Kasumi-1 (cell line): ENCODE results near the gene FAM81B.

ENCODE experiments used
- DNase-seq, 2 experiments: peaks; one replicate each; lab custom pipeline; 2025; lab: John Stamatoyannopoulos, UW

The FAM81B gene

DNA sequence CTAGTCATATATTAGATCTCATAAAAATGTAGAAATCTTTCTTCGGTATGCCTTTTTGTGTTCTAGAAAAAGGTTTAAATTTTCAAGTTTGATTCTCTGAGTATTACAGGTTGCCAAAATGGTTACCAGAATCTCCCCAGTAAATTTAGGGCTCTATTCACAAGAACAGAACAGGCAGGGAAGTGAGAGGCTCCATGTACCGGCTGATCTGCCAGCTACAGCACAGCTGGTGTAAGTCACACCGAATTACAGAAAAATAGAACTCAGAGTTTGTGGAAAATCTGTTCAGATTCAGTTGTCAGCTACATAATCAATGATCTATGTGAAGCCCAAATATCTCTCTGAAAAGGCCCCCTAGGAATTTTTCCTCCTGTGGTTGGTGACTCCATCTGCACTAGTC, 10.5 kb downstream of the FAM81B start:
- DNase-seq: no peak

DNA sequence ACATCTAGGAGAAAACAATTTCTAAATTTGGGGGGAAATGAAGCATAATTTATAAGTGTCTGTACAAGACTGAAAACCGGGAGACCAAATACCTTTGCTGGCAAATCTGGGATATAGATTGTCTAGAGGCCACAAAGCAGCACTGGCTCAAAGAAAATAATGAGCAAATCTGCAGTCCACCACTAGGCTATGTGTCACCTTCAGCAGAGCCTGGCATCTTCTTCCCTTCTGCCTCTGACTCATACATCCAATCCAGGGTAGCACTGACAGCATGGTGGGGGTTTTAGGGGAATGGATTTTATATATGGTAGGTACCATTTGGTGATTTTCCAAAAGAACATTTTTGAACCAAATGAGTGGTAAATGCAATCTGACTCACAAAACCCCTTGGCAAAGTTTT, 12.8 kb downstream of the FAM81B start:
- DNase-seq: no peak

DNA sequence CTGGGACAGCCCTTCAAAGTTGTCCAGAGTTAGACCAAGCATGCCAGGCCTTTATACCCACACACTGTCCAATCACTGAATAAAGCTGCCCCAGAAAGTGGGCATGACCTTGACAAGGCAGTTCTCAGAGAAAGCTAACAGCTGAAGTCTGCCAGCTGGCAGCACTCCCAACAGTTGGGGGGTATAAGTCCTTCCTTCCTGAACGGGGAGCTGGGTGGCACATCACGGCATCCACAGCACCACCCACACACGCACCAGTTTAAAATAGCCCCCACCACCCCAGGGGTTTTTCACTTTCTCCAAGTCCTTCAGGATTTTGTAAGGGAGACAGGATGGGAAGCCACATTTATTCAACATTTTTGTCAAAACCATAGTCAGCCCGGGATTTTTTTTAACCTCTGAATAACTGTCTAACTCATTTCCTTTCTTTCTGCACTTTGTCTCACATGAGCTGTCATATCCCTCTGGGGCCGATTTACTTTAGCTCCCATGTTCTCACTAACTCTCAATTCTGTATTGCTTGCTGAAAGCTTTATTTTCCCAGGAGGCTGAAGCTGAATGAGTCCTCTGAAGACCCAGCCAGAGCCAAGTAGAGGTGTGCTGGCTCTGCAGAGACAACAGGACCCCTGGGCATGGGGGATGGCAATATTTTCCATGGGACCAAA, 15.4 kb downstream of the FAM81B start:
- no peak for DNase-seq

DNA sequence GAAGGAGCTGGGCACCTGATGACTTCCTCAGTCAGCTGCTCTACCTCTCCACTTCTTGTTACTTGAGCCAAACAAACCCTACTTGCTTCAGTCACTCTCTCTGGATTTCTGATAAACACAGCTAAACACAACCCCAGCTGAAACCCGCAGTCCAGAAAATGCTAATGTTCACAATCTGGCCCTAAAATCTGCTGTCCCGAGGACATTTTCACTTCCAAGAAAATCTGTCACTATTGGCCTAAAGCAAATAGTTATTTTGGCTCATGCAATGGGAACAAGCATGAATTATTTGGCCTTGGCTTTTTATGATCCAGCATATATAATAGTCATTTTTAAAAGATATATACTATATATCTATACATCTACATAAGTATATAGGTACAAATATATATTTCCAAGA, 19.1 kb downstream of the FAM81B start:
- DNase-seq: no peak

DNA sequence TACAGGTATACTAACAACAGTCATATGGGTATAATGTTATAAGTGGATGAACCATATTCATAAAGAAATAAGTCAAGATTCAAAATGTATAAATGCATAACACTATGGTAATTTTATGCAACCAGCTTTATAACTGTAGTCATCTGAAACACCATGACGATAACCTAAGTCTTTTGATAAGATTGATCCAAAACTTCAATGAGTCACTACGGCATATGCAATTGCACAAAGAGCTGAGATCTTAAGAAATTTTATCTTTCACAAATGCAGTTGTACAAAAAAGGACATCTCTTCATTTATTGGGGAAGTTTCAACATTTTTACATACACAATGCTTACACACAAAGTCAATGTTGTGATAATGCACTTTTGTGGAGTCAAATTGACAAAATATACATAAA, 20.3 kb downstream of the FAM81B start:
- DNase-seq: no peak

DNA sequence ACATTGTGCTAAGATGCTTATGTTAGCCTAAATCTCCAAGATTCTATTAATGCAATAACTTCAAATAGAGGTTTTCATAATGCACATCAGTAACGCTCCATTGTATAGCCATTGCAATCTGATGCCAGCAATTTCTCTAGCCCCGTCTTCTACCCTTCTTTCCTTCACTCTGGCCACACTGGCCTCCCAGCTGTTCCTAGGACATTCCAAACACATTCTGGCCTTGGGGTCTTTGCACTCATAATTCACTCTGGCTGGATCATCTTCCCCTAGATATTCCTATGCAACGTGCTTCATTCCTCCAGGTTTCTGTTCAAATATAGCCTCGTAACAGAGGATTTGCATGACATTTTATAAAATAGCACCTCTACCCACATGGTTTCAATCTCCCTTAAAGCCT, 23.3 kb downstream of the FAM81B start:
- no peak for DNase-seq

DNA sequence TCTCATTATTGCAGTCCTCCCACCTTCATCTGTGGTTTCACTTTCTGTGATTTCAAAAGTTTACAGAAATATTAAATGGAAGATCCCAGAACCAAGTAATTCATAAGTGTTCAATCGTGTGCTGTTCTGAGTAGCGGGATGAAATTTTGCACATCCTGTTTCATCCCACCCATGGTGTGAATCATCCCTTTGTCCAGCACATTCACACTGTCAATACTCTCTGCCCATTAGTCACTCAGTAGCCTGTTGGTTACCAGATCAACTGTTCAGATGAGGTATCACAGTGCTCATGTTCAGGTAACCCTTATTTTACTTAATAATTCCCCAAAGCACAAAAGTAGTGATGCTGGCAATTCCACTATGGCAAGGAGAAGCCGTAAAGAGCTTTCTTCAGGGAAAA, 26.8 kb downstream of the FAM81B start:
- no peak for DNase-seq

DNA sequence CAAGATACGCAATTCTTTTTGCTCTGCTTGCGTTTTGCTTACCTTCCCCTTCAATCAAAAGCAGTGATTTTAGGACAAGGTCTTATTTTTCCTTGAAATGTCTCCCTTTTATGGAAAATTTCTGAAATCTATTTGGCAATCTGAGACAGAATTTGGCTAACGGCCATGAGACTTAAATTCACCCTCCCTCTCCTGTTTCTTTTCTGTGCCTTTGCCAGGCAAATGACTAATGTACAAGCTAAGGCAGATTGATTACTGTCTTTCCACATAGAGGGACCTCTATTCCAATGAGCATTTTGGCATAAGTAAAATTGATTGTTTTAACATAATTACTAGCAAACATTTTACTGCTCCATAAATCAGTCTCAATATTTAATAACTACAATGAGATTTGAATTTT, 31.7 kb downstream of the FAM81B start:
- no peak for DNase-seq

DNA sequence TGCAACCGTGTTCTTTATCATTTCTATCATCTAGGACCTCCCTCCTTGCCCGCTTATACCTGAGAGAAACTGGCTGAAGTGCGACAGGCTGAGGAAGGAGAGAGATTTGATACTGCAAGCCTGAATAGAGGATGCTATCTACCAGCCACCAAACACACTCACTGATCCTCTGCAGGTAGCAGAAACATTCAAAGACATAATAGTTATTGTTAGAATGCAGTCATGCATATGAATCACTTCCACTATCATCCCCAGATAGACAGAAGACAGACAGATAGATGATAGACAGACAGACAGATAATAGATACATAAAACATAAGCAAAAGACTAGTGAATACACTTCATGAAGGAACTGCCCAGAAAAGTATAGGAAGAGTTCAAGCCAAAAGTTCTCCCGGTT, 32.9 kb downstream of the FAM81B start:
- no peak for DNase-seq

DNA sequence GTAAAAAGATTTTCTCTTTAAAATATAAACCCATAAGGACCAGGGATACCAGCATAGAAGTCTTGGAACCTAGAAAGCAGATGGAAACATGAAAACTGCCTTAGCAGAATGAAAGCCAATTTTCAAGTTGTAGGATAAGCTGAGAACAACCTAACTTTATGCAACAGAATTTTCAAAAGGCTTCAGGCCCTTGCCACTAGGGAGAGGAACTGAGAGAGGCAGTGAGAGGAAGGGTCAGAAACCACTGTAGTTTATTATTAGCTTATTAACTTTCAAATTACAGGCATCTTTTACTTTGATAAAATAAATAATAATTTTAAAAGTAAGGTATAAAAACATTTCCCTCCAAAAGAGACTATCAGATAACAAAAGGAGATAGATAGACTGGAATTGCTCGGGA, 33.4 kb downstream of the FAM81B start:
- no peak for DNase-seq

DNA sequence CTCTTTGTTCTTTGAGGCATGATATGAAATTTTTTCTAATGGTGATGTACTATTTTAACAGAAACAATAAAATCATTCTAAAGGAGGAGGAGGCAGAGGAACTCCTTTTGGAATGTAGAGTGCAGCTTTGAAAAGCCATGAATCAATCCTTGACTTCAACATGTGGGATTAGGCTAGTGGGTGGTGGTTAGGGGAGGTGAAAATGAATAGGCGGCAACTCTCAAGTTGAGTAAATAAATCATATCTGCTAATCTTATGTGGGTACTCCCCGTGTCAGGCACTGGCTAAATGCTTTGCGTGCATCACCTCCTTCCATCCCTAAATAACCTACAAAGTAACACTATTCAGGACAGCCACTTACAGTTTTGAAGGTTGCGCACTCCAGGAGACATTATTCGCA, 35.1 kb downstream of the FAM81B start:
- DNase-seq: no peak

DNA sequence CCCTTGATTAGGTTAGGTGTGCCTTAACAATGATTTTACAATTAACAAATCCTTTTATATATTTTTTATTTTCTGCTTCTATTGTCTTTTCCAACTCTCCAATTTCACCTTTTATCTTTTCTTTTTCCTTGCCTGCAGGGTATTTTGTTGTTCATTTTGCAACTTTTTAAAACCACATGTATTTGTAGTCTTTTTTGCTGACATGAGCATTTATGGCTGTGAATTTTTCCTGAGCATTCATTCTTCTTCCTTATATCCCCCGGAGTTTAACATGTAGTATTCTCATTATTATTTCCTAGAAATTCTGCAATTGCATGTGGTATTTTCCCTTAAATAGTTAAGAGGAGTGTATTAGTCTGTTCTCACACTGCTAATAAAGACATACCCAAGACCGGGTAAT, 41.6 kb downstream of the FAM81B start:
- DNase-seq: no peak

DNA sequence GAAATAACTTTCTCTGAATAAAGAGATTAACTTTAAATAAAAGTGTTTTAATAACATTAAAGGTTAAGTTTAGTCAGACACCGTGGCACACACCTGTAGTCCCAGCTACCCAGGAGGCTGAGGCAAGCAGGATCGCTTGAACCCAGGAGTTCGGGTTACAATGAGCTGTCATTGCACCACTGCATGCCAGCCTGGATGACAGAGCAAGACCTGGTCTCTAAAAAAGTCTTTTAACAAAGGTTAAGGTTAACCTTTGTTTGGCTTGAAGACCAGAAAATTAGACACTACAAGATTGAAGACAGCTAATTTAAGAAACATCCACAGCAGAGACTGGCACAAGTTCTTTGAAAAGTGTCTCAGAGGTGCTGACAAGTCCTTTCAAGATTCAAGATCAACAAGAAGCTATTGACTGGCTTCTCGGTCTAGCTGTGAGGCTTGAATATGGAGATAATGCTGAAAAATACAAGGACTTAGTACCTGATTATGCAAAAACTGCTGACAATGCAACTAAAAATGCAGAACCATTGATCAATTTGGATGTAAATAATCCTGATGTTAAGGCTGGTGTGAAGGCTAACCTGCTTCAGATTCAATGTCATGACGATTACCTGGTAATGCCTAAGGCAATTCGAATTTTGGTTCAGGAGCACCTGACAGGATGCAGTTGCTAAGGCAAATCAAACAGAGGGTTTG, 48.8 kb downstream of the FAM81B start:
- no peak for DNase-seq

DNA sequence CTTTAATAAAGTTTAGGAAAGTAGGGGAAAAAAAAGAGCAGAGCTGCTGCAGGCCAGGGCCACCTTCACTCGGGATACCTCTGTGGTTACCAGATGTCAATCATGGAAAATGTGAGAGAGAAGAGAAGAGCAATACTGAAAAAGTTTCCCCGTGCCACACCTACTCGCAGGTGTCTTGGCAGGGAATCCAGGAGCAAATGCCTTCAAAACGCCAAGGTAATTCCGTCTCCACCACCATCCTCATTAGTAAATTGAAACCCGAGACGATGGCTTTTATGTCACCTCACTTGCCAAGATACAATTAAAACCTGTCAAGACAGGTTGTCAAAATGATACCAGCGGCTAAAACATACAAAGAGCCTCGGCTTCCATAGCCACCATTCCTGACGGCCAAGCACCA, 49.7 kb downstream of the FAM81B start:
- no peak for DNase-seq

DNA sequence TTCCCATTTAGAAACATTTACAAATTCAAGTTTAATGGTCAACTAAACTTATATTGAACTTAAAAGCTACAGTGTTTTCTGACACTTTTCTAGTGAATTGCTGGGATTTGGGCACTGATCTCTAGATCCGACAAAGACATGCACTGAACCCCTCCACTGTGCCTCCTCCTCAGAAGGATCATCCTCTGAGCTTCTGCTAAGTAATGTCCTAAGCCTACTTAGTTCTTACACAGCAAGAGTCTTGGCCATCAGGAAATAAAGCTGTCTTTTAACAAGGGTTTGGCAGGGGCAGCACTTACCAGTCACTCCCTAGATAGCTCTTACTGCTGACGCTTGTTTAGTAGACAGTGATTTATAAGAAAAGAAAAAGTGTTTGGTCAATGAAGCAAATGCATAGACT, 50.5 kb downstream of the FAM81B start:
- no peak for DNase-seq

DNA sequence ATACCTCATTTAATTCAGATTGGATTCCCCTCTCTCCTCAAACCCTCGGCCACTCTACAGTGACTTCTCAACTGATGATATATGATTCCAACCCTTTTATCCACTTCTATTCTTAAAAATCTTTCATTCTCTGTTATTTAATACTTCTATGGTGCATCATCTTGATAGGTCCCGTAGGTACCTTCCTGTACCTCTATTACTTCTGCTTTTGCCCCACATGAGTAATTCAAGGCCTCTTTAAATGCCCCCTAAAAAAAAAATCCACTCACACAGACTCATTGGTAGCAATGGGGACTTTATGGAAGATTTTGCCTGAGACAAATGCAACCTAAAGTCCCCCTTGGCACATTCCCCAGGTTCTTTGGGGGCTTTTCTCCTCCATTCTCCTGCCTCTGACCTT, 54.3 kb downstream of the FAM81B start:
- DNase-seq: no peak

DNA sequence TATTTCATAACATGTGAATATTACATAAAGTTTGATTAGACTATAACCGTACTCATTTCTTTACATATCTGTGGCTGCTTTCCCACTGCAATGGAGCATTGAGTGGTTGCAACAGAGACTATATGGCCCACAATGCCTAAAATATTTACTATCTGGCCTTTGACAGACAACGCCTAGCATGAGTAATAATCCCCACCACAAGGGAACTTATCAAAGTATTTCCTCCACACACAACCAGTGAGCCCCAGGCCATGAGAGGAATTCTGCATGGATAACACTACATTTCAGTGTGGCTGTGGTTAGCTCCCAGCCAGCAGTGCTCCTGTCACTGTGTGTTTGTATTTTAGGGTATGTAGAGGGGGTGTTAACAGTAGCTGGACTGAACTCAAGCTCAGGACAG, 54.8 kb downstream of the FAM81B start:
- DNase-seq: no peak

DNA sequence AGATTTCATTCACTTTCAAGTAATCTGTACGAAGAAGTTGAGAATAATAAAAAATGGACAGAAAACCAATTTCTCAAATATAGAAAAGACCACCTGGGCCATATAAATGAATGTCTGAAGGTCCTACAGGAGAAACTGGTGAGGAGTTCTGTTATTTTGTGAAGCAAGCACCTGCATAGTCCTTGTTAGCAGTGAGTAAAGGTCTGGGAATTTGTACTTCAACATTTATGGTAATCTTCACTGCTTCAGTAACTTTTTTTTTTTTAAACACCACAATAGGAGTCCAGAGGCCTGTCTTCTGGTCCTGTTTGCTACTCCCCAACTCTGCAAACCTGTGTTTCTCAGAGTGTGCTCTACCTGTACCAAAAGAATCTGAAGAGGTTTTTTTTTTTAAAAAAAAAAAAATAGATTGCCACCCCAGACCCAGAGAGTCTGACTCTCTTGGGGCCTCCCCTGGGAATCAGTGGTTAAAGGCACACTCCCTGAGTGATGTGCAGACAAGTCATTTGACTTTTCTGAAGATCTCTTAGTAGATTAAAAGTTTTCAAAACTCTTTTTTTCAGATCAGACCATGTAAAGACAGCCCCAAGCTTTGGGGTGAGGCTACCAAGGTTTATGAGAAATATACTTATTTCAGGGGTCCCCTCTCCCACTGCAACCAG, 55.5 kb downstream of the FAM81B start:
- no peak for DNase-seq

DNA sequence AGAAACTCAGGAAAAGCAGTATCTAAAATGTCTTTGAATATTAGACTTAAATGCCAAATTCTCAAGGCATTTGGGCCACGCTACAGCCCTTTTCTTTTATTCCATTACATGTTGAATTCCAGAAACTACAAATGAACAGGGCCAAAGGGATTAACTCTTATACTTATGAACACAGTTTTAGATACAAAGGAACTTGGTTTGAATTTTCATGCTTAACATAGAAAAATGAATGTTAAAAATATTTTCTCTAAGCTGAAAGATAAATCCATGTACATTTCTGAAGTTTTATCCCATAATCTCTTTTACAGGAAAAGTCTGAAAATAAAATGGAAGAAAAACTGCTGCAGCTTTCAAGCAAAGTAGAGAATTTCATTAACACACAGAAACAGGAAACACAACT, 56.8 kb downstream of the FAM81B start:
- DNase-seq: no peak

DNA sequence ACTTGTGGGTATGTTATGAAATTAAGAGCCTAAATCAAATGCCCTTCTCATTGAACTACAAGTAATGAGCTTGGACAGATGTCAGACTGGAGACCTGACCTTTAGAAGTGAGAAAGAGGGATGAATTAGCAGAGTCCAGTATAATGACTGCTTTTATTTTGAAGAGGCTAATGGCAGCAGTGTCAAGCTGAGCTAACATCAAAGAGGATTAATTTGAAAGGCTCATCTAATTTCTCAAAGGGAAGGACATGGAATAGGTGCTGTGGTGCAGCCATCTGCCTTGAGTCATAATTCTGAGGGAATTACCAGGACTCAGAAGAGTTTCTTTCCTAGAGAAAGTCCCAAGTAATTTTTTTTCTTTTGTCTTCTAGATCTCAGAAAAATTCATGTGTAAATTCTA, 57.6 kb downstream of the FAM81B start:
- no peak for DNase-seq

DNA sequence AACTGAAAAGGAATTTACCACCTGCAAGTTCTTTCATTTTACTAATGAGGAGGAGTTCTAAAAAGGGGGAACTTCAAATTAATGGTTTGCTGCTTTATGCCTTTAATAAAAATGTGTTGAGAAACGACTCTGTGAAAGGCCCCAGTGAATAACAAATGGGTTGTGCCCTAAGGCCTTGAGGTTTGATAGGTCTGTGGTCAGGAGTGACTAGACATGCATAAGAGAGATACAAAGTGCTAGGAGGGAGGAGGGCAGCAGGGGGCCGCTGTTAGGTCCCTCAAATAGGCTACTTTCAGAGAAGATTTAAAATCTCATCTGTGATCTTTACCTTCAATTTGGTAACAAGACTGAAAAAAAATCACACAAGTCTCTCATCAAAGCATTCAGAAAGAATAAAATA, 58.3 kb downstream of the FAM81B start:
- DNase-seq: no peak

DNA sequence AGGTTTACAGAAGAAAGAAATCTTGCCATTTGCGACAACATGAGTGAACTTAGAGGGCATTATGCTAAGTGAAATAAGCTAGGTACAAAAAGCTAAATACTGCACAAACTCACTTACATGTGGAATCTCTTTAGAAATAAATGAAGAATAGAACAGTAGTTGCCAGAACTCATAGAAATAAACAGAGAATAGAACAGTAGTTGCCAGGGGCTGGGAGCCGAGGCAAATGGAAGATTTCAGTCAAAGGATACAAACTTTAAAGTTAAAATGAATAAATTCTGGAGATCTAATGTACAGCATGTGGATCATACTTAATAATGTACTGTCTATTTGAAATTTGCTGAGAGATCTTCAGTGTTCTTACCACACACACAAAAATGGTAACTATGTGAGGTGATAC, 63.4 kb downstream of the FAM81B start:
- no peak for DNase-seq

DNA sequence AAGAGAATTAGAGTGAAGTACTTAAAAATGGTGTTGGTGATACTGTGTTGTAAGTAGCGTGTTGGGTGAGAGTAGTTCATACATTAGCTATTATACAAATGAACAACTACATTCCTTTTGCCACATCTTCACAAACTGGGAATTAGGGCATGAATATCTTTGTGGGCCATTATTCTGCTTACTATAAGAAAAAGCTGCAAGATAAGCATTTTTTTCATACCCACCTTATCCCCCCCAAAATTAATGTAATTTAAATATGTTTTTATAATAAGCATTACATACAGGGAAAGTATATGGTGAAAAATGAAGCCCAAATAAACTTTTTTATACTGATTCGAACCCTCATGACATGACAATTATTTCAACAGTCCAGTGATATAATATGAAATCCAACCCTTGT, 69.5 kb downstream of the FAM81B start:
- DNase-seq: no peak

DNA sequence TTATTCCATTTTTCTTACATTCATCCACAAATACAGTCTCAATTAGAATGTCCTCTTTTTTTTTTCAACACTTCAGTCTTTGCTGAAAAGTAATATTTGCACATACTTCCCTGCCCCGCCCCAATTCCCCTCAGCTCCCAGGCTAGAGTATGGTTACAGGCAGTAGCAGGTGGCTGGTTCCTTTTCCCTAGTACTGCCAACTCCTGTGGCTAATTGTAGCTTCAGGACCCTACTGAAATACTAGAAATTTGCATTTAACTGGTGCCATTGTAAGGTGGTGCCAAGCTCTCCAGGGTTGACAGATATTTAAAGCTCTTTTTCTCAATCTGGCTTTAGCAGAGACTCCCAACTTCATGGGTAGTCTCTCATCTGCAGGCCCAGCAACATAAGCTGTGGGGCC, 80.3 kb downstream of the FAM81B start:
- DNase-seq: no peak
